Activated naive CD4-positive, alpha-beta T cell treated with anti-CD3 and anti-CD28 coated beads for 36 hours (primary cell): ENCODE results near the gene MLX. TPM values are rescaled to one million over a fixed set of nuclear protein-coding genes. Genes with fewer than 3 reads are reported as not detected.

Experiments
- CTCF ChIA-PET: fragments of 350-600 bp; sonication (Branson Sonifier 250); formaldehyde crosslinking; loops from one replicate; lab custom pipeline; 2021; ENCODE audit warnings: antibody characterized with exemption; lab: Charles Lee
- DNase-seq: peaks from one replicate; pipeline ENCODE4 v3.0.0-alpha.2; 2020
- H3K27ac Mint-ChIP-seq: one replicate; pipeline ENCODE4 v1.8.0; 2021; ENCODE audit warnings: mild to moderate bottlenecking, mixed read lengths
- H3K27me3 Mint-ChIP-seq: one replicate; pipeline ENCODE4 v1.8.0; 2021; ENCODE audit warnings: low read depth, mixed read lengths
- H3K36me3 Mint-ChIP-seq: one replicate; pipeline ENCODE4 v1.8.0; 2021; ENCODE audit warnings: low read depth, mixed read lengths
- H3K4me1 Mint-ChIP-seq: one replicate; pipeline ENCODE4 v1.8.0; 2021; ENCODE audit warnings: low read depth, mixed read lengths
- H3K4me3 Mint-ChIP-seq: one replicate; pipeline ENCODE4 v1.8.0; 2021; ENCODE audit warnings: mild to moderate bottlenecking, moderate library complexity, mixed read lengths
- H3K9me3 Mint-ChIP-seq: one replicate; pipeline ENCODE4 v1.8.0; 2021; ENCODE audit warnings: mixed read lengths
- intact Hi-C: fragments of 100-400 bp; cut with micrococcal nuclease; formaldehyde crosslinking; loops from one replicate; pipeline ENCODE4 v1.15.1; 2023
- total RNA-seq, 2 experiments: library from RNA; stranded (reverse); gene quantifications; one replicate each; pipeline ENCODE4 v1.2.3, GENCODE V29; 2021

The MLX gene
- total RNA-seq, 2 experiments from 2014 or later: 22.1 to 24.7 TPM

DNA sequence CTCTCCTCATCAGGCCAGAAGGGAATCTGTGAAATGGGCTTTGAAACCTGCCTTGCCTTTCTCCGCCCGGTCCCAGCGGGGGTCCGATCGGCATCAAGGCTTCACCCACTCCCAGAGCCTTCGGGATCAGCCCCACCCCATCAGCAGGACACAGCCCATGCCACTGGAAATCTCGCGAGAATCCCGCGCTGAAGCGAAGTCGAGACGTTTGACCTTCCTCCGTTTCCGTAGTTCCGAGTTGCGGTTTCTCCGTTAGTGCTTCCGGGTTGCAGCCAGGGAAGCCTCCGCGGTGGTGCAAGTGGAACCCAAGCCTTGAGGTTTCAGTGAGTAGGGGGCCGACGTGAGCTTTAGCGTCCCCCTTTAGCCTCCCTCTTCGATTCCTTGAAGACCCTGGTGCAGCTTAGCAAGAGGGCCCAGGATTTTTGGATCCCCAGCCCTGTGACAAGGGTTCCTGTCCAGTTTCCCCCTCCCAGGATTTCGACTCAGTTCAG is 5.0 kb upstream of the MLX start, which contains the start of gene COASY:
Gene COASY, plus strand, starts transcription at position 252 of the 491 bp plus-strand sequence. CDS start 475 bp downstream, outside the sequence.
- peaks cover 7% of the 10 kb centered on the region for H3K36me3 Mint-ChIP-seq
- no peaks in the 10 kb centered on the region for H3K9me3 Mint-ChIP-seq
- no peaks in the 10 kb centered on the region for H3K27me3 Mint-ChIP-seq
- peak within 1 kb of the TSS; percentile 86 for H3K4me3 Mint-ChIP-seq
- CTCF ChIA-PET: no interaction called here
- H3K4me1 Mint-ChIP-seq: peaks cover 38% of the 10 kb centered on the region
- peak; percentile 96 for DNase-seq
- peak within 1 kb of the TSS; percentile 90 for H3K27ac Mint-ChIP-seq
- intact Hi-C loops: loop anchor here (2.0 kb wide), 1 partner anchor 15 kb away; the partner anchor contains the start of gene PSMC3IP

GRCh38 chr17:42562388-42563142 is 4.3 kb upstream of the MLX start:
- no peaks in the 10 kb centered on the region for H3K27me3 Mint-ChIP-seq
- CTCF ChIA-PET: interaction anchor here (0.5 kb wide), 1 partner anchor 534 kb away, joined by 4 read pairs; no protein-coding TSS in a partner anchor
- H3K36me3 Mint-ChIP-seq: peaks cover 7% of the 10 kb centered on the region
- peak overlapping the region; percentile 86 for H3K4me3 Mint-ChIP-seq
- H3K4me1 Mint-ChIP-seq: peaks cover 39% of the 10 kb centered on the region
- H3K9me3 Mint-ChIP-seq: no peaks in the 10 kb centered on the region
- H3K27ac Mint-ChIP-seq: peak overlapping the region; percentile 90
- no peak for DNase-seq
- intact Hi-C loops: loop anchor here (2.0 kb wide), 1 partner anchor 14 kb away; the partner anchor contains the start of gene PSMC3IP

DNA sequence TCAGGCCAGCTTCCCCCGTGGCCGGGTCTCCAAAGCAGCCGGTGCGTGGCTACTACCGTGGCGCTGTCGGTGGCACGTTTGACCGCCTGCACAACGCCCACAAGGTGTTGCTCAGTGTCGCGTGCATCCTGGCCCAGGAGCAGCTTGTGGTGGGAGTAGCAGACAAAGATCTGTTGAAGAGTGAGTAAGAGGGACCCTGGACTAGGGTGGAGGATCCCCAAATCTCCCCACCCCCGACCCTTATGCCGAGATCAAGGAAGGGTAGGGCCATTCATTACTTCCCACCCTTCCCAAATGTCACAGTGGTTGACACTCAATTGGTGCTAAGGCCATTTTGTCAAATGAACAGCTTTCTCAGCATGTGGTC is 3.8 kb upstream of the MLX start:
- Mint-ChIP-seq H3K4me1 (peaks cover 42% of the 10 kb centered on the region), H3K36me3 (peaks cover 9% of the 10 kb centered on the region), H3K27ac (peak overlapping the region; percentile 90), H3K27me3 (no peaks in the 10 kb centered on the region), H3K9me3 (no peaks in the 10 kb centered on the region), H3K4me3 (peak overlapping the region; percentile 86)
- DNase-seq: no peak
- intact Hi-C loops: loop anchor here (2.0 kb wide), 1 partner anchor 14 kb away; the partner anchor contains the start of gene PSMC3IP
- CTCF ChIA-PET: interaction anchor here (0.5 kb wide), 1 partner anchor 533 kb away, joined by 4 read pairs; no protein-coding TSS in a partner anchor

DNA sequence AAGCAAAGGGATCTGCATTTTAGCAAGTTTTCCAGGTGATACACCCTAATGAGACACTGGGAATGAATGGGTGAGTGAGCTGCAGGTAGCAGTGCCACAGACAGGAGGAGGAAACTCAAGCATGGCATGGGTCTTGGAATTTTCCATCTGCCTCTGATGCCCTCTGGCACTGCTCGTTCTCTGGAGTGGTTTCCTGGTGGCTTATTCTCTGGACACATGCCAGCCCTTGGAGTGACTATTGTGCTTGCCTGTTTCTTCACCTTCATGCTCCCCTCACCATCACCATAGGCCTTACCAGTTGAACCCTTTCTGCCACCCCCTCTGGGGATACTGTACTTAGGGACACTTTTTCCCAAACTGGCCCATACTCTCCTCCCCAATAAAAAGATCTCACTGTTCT is 3.4 kb upstream of the MLX start:
- H3K9me3 Mint-ChIP-seq: no peaks in the 10 kb centered on the region

GRCh38 chr17:42563950-42564349 is 3.0 kb upstream of the MLX start:
- peaks cover 49% of the 10 kb centered on the region for H3K4me1 Mint-ChIP-seq
- peaks cover 12% of the 10 kb centered on the region for H3K36me3 Mint-ChIP-seq
- CTCF ChIA-PET: interaction anchor here (0.8 to 2.8 kb wide), 3 partner anchors 10 to 27 kb away, joined by 3 to 13 read pairs (median 3); partner anchors contain the start of genes NAGLU and PSMC3IP

More for the DNA sequence above, 3.4 kb upstream of the MLX start:
- Mint-ChIP-seq H3K27ac (no peak overlapping the region), H3K4me1 (peaks cover 45% of the 10 kb centered on the region), H3K27me3 (no peaks in the 10 kb centered on the region), H3K36me3 (peaks cover 10% of the 10 kb centered on the region), H3K4me3 (peak overlapping the region; percentile 86)
- CTCF ChIA-PET: interaction anchor here (0.9 kb wide), 1 partner anchor 10 kb away, joined by 3 read pairs; no protein-coding TSS in a partner anchor
- intact Hi-C loops: loop anchor here (2.0 kb wide), 1 partner anchor 13 kb away; the partner anchor contains the start of gene PSMC3IP
- no peak for DNase-seq

GRCh38 chr17:42564815-42565522 is 1.9 kb upstream of the MLX start:
- H3K27me3 Mint-ChIP-seq: no peaks in the 10 kb centered on the region
- peaks cover 17% of the 10 kb centered on the region for H3K36me3 Mint-ChIP-seq
- CTCF ChIA-PET: interaction anchor here (0.7 to 2.8 kb wide), 5 partner anchors 11 to 115 kb away, joined by 3 to 13 read pairs (median 3); partner anchors contain the start of genes NAGLU and PSMC3IP
- peaks cover 59% of the 10 kb centered on the region for H3K4me1 Mint-ChIP-seq
- H3K4me3 Mint-ChIP-seq: peak overlapping the region; percentile 32
- no peaks in the 10 kb centered on the region for H3K9me3 Mint-ChIP-seq
- intact Hi-C loops: no loop called here
- DNase-seq: no peak
- no peak overlapping the region for H3K27ac Mint-ChIP-seq

More at GRCh38 chr17:42563950-42564349, 3.0 kb upstream of the MLX start:
- Mint-ChIP-seq H3K27me3 (no peaks in the 10 kb centered on the region), H3K9me3 (no peaks in the 10 kb centered on the region), H3K4me3 (peak overlapping the region; percentile 86), H3K27ac (no peak overlapping the region)
- no peak for DNase-seq
- intact Hi-C loops: loop anchor here (2.0 kb wide), 1 partner anchor 13 kb away; the partner anchor contains the start of gene PSMC3IP

DNA sequence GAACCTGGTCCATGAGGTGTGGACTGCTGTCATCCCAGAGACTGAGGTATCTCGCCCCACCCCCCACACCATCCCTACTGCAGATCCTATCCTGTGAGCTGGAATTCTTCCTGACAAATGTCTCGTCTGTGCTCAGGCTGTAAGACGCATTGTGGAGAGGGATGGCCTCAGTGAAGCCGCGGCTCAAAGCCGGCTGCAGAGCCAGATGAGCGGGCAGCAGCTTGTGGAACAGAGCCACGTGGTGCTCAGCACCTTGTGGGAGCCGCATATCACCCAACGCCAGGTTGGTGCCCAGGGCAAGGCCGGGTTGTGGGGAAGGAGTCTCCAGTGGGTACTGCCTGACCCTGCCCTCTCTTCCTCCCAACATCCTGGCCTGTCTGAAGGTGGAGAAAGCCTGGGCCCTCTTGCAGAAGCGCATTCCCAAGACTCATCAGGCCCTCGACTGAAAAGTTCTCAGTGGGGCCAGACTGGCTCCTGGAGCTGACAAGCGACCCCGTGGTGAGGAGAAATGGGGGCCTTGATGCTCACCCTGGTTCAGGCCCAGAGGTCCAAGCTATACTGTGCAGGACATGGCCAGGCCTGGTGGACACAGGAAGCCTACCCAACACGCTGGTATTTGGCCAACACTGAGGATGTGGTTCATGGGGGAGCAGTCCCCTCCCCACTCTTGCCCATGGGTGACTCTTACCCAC is 1.2 kb upstream of the MLX start:
- peaks cover 59% of the 10 kb centered on the region for H3K4me1 Mint-ChIP-seq
- no peak overlapping the region for H3K27ac Mint-ChIP-seq
- H3K4me3 Mint-ChIP-seq: peak overlapping the region; percentile 93
- H3K36me3 Mint-ChIP-seq: peaks cover 17% of the 10 kb centered on the region
- CTCF ChIA-PET: interaction anchor here (0.6 to 2.8 kb wide), 4 partner anchors 11 to 198 kb away, joined by 3 to 13 read pairs (median 3); partner anchors contain the start of genes PSMC3IP and RETREG3
- no peaks in the 10 kb centered on the region for H3K27me3 Mint-ChIP-seq
- no peak for DNase-seq
- intact Hi-C loops: no loop called here
- H3K9me3 Mint-ChIP-seq: no peaks in the 10 kb centered on the region

DNA sequence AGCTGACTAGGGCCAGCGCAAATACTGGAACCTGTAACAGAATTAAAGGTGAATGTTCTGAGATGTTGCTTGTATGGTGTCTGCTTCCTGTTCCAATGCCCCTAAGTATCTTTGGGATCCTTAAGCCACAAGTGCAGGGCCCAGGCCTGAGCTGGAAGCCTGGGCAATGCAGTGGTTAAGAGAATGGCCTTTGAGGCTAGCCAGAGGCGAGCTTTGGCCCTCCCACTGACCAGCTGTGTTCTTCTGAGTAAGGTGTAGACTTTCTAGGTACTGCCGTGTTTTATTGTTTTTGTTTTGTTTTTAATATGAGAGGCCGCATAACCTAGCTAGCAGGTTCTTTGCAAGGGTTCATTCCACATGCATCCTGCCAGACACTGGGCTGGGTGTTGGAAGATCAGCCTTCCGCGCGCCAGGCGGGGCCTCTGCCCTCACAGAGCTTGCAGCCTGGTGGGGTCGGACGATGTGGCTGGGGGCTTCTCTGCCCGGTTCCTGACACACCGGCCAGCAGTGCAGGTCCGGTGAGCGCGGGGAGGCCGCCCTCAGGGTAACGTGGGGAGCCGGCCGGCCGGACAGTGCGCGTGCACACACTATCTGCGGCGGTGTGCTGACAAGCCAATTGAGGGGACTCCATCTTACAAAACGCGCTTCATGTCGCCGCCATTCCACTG is 551 bp upstream of the MLX start:
- H3K9me3 Mint-ChIP-seq: no peaks in the 10 kb centered on the region
- peak overlapping the region; percentile 93 for H3K4me3 Mint-ChIP-seq
- H3K27me3 Mint-ChIP-seq: no peaks in the 10 kb centered on the region
- H3K4me1 Mint-ChIP-seq: peaks cover 59% of the 10 kb centered on the region
- H3K36me3 Mint-ChIP-seq: peaks cover 23% of the 10 kb centered on the region
- CTCF ChIA-PET: interaction anchor here (0.6 to 2.8 kb wide), 4 partner anchors 10 to 197 kb away, joined by 3 to 13 read pairs (median 3); partner anchors contain the start of genes PSMC3IP and RETREG3
- H3K27ac Mint-ChIP-seq: peak overlapping the region; percentile 93
- DNase-seq: no peak
- intact Hi-C loops: no loop called here

DNA sequence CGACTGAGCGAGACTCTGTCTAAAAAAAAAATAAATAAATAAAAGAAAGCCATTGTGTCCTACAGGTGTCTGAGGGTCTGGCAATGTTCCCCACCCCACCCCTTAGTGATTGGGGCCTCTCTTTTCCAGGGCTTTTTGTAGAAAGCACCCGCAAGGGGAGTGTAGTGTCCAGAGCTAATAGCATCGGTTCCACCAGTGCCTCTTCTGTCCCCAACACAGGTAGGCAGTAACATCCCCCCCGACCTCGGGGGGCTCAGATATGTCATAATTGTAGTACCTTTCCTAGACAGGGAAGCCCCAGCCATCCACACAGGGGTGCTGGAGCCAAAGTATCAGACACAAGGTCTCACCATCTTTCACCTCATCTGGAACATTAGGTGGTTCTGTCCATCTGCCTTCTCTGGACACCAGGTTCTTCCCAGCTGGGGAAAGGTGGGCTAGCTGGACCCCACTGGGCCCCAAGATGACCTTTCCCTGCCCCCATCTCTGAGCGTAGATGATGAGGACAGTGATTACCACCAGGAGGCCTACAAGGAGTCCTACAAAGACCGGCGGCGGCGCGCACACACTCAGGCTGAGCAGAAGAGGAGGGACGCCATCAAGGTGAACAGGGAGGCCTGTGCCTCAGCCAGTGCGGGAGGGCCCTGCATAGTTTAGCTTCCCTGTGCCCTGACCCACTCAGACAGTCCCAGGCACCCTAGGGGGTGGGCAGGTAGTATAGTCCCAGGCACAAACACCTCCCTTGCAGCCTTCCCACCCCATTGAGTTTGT is 1.6 kb downstream of the MLX start:
- H3K36me3 Mint-ChIP-seq: peaks cover 33% of the 10 kb centered on the region
- peak overlapping the region; percentile 93 for H3K4me3 Mint-ChIP-seq
- no peak for DNase-seq
- H3K9me3 Mint-ChIP-seq: no peaks in the 10 kb centered on the region
- peak overlapping the region; percentile 93 for H3K27ac Mint-ChIP-seq
- intact Hi-C loops: no loop called here
- CTCF ChIA-PET: interaction anchor here (0.7 to 1.1 kb wide), 2 partner anchors 20 to 23 kb away, joined by 3 to 4 read pairs; no protein-coding TSS in a partner anchor
- no peaks in the 10 kb centered on the region for H3K27me3 Mint-ChIP-seq
- peaks cover 51% of the 10 kb centered on the region for H3K4me1 Mint-ChIP-seq

- H3K9me3 Mint-ChIP-seq: no peaks in the 10 kb centered on the region
- intact Hi-C loops: no loop called here
- H3K27ac Mint-ChIP-seq: no peak overlapping the region
- H3K4me3 Mint-ChIP-seq: no peak overlapping the region
- peaks cover 58% of the 10 kb centered on the region for H3K4me1 Mint-ChIP-seq
- CTCF ChIA-PET: no interaction called here
- no peaks in the 10 kb centered on the region for H3K27me3 Mint-ChIP-seq
- DNase-seq: no peak
- peaks cover 52% of the 10 kb centered on the region for H3K36me3 Mint-ChIP-seq
These were observed 4.7 kb downstream of the MLX start for GRCh38 chr17:42571435-42572225.
